Measurements from ENCODE around the gene C19orf85. TPM values are rescaled to one million over a fixed set of nuclear protein-coding genes. Genes with fewer than 3 reads are reported as not detected.
"Not testable (repeated sequence)": the region's sequence is repeated elsewhere in the genome, so short reads cannot be mapped to it uniquely, and the experiment has no call there.

The C19orf85 gene
- total RNA-seq, 1 donor from 2014 or later, result not detected

GRCh38 chr19:55426042-55426441 is 38.5 kb downstream of the C19orf85 start:
- Histone ChIP-seq H3K27me3 (peaks cover 4% of the 10 kb centered on the region), H3K9ac (no peak overlapping the region), H3K36me3 (no peaks in the 10 kb centered on the region), H3K4me3 (no peak overlapping the region), H3K4me1 (no peaks in the 10 kb centered on the region), H3K9me3 (ENCODE audit: low read depth) (no peaks in the 10 kb centered on the region), H3K4me2 (no peak overlapping the region), H3K79me2 (ENCODE audit: low read depth) (no peaks in the 10 kb centered on the region), H3K27ac (no peak overlapping the region), H3F3A (ENCODE audit: low read depth) (no peaks in the 10 kb centered on the region), H2AFZ (replicated peaks) (no peak overlapping the region), H4K20me1 (ENCODE audit: low read depth) (no peaks in the 10 kb centered on the region)
- no peak overlapping the region for H3K27ac Mint-ChIP-seq
- no peak for DNase-seq (ENCODE audit: low spot score)
- no peak overlapping the region for H3K4me3 Mint-ChIP-seq
- no peaks in the 10 kb centered on the region for H3K4me1 Mint-ChIP-seq
- H3K9me3 Mint-ChIP-seq, result peaks cover 2% of the 10 kb centered on the region
- no peak for TF ChIP-seq CTCF (IDR thresholded peaks at IDR 0.05)
- TF ChIP-seq EZH2 (IDR thresholded peaks at IDR 0.05), result no peak
- no peak for TF ChIP-seq EZH2phosphoT487 (IDR thresholded peaks at IDR 0.05)
- H3K27me3 Mint-ChIP-seq (ENCODE audit: insufficient read depth, low read depth), result peaks cover 10% of the 10 kb centered on the region
- H3K36me3 Mint-ChIP-seq, result peaks cover 2% of the 10 kb centered on the region

- Histone ChIP-seq H3K36me3 (no peaks in the 10 kb centered on the region), H4K20me1 (ENCODE audit: low read depth) (no peaks in the 10 kb centered on the region), H3K79me2 (ENCODE audit: low read depth) (no peaks in the 10 kb centered on the region), H3K9me3 (ENCODE audit: low read depth) (no peaks in the 10 kb centered on the region), H3F3A (ENCODE audit: low read depth) (no peaks in the 10 kb centered on the region), H3K27me3 (peaks cover 11% of the 10 kb centered on the region), H3K9ac (no peak overlapping the region), H3K4me1 (no peaks in the 10 kb centered on the region), H2AFZ (replicated peaks) (no peak overlapping the region), H3K4me2 (no peak overlapping the region), H3K27ac (no peak overlapping the region), H3K4me3 (no peak overlapping the region)
- H3K27me3 Mint-ChIP-seq (ENCODE audit: insufficient read depth, low read depth), result peaks cover 12% of the 10 kb centered on the region
- H3K27ac Mint-ChIP-seq, result no peak overlapping the region
- no peaks in the 10 kb centered on the region for H3K9me3 Mint-ChIP-seq
- no peak for DNase-seq (ENCODE audit: low spot score)
- H3K4me3 Mint-ChIP-seq, result peak overlapping the region; percentile 55
- no peaks in the 10 kb centered on the region for H3K4me1 Mint-ChIP-seq
- no peaks in the 10 kb centered on the region for H3K36me3 Mint-ChIP-seq
- TF ChIP-seq CTCF (IDR thresholded peaks at IDR 0.05) (no peak), EZH2 (IDR thresholded peaks at IDR 0.05) (no peak), EZH2phosphoT487 (IDR thresholded peaks at IDR 0.05) (no peak)
Measured at GRCh38 chr19:55424518-55424917, 40.0 kb downstream of the C19orf85 start.

- Histone ChIP-seq H3K9ac (no peak overlapping the region), H3K4me2 (no peak overlapping the region), H4K20me1 (ENCODE audit: low read depth) (no peaks in the 10 kb centered on the region), H3F3A (ENCODE audit: low read depth) (no peaks in the 10 kb centered on the region), H3K9me3 (ENCODE audit: low read depth) (no peaks in the 10 kb centered on the region), H3K4me3 (no peak overlapping the region), H3K36me3 (no peaks in the 10 kb centered on the region), H3K4me1 (no peaks in the 10 kb centered on the region), H3K27me3 (peaks cover 21% of the 10 kb centered on the region), H2AFZ (replicated peaks) (no peak overlapping the region), H3K27ac (no peak overlapping the region), H3K79me2 (ENCODE audit: low read depth) (no peaks in the 10 kb centered on the region)
- H3K9me3 Mint-ChIP-seq, result no peaks in the 10 kb centered on the region
- DNase-seq (ENCODE audit: low spot score), result no peak
- no peaks in the 10 kb centered on the region for H3K36me3 Mint-ChIP-seq
- H3K27ac Mint-ChIP-seq, result no peak overlapping the region
- no peak overlapping the region for H3K4me3 Mint-ChIP-seq
- peaks cover 12% of the 10 kb centered on the region for H3K27me3 Mint-ChIP-seq (ENCODE audit: insufficient read depth, low read depth)
- H3K4me1 Mint-ChIP-seq, result no peaks in the 10 kb centered on the region
- TF ChIP-seq EZH2phosphoT487 (IDR thresholded peaks at IDR 0.05) (no peak), EZH2 (IDR thresholded peaks at IDR 0.05) (no peak), CTCF (IDR thresholded peaks at IDR 0.05) (no peak)
Measured at GRCh38 chr19:55423225-55424005, 41.1 kb downstream of the C19orf85 start.

- not testable (repeated sequence) for H3K9me3 ChIP-seq (ENCODE audit: low read depth); H3K9ac ChIP-seq; H3K4me1 ChIP-seq; H3K36me3 ChIP-seq; H3F3A ChIP-seq (ENCODE audit: low read depth); H3K4me3 ChIP-seq; H3K27ac Mint-ChIP-seq; H3K36me3 Mint-ChIP-seq; H3K27ac ChIP-seq; H3K9me3 Mint-ChIP-seq; DNase-seq (ENCODE audit: low spot score); H3K4me2 ChIP-seq; H4K20me1 ChIP-seq (ENCODE audit: low read depth); H3K79me2 ChIP-seq (ENCODE audit: low read depth); H3K4me3 Mint-ChIP-seq; H2AFZ ChIP-seq (replicated peaks); H3K4me1 Mint-ChIP-seq
- peaks cover 16% of the 10 kb centered on the region for H3K27me3 Mint-ChIP-seq (ENCODE audit: insufficient read depth, low read depth)
- peaks cover 22% of the 10 kb centered on the region for H3K27me3 ChIP-seq
Measured at GRCh38 chr19:55421281-55421680, 43.3 kb downstream of the C19orf85 start.
